ENCODE results near the gene TTC7B.
"Not testable (repeated sequence)": the region's sequence is repeated elsewhere in the genome, so short reads cannot be mapped to it uniquely, and the experiment has no call there.

The TTC7B gene

GRCh38 chr14:90525353-90526028 lies 290.7 kb downstream of the TTC7B start:
- DNase-seq (ENCODE audit: low read depth in 2 of 2): not testable (repeated sequence)

- DNase-seq (ENCODE audit: low read depth in 2 of 2): no peak
Observed at GRCh38 chr14:90523961-90524875, 292.0 kb downstream of the TTC7B start.

- DNase-seq (ENCODE audit: low read depth in 2 of 2): no peak
Observed at GRCh38 chr14:90523544-90523943, 292.7 kb downstream of the TTC7B start.

- no peak for DNase-seq (ENCODE audit: low read depth in 2 of 2)
Observed at GRCh38 chr14:90522571-90523191, 293.5 kb downstream of the TTC7B start.

GRCh38 chr14:90521930-90522483 lies 294.2 kb downstream of the TTC7B start:
- DNase-seq (ENCODE audit: low read depth in 2 of 2): no peak

- no peak for DNase-seq (ENCODE audit: low read depth in 2 of 2)
Observed at GRCh38 chr14:90521084-90521929, 294.9 kb downstream of the TTC7B start.

- no peak for DNase-seq (ENCODE audit: low read depth in 2 of 2)
Observed at GRCh38 chr14:90520326-90520725, 295.9 kb downstream of the TTC7B start.

GRCh38 chr14:90519262-90519920 lies 296.8 kb downstream of the TTC7B start:
- DNase-seq (ENCODE audit: low read depth in 2 of 2): no peak

GRCh38 chr14:90518941-90519256 lies 297.3 kb downstream of the TTC7B start:
- DNase-seq (ENCODE audit: low read depth in 2 of 2): no peak

- no peak for DNase-seq (ENCODE audit: low read depth in 2 of 2)
Observed at GRCh38 chr14:90518069-90518940, 297.9 kb downstream of the TTC7B start.

- no peak for DNase-seq (ENCODE audit: low read depth in 2 of 2)
Observed at GRCh38 chr14:90517076-90517841, 299.0 kb downstream of the TTC7B start.

GRCh38 chr14:90514566-90514965 lies 301.7 kb downstream of the TTC7B start:
- no peak for DNase-seq (ENCODE audit: low read depth in 2 of 2)

GRCh38 chr14:90514015-90514398 lies 302.2 kb downstream of the TTC7B start:
- no peak for DNase-seq (ENCODE audit: low read depth in 2 of 2)

- DNase-seq (ENCODE audit: low read depth in 2 of 2): no peak
Observed at GRCh38 chr14:90513161-90514014, 302.8 kb downstream of the TTC7B start.

GRCh38 chr14:90512329-90512991 lies 303.8 kb downstream of the TTC7B start:
- DNase-seq (ENCODE audit: low read depth in 2 of 2): no peak

GRCh38 chr14:90511795-90512328 lies 304.4 kb downstream of the TTC7B start:
- DNase-seq (ENCODE audit: low read depth in 2 of 2): no peak

GRCh38 chr14:90511252-90511651 lies 305.0 kb downstream of the TTC7B start:
- DNase-seq (ENCODE audit: low read depth in 2 of 2): no peak
